GM21515 (cell line): ENCODE data around the gene PLXND1.

Experiments used
- ATAC-seq: cut with Tn5 transposase; IDR thresholded peaks from one replicate; pipeline ENCODE4 v1.9.1; 2021; ENCODE audit not compliant: unreplicated experiment

PLXND1 gene

GRCh38 chr3:129602730-129603560 is 3.5 kb downstream of the PLXND1 start:
- ATAC-seq = no peak

DNA sequence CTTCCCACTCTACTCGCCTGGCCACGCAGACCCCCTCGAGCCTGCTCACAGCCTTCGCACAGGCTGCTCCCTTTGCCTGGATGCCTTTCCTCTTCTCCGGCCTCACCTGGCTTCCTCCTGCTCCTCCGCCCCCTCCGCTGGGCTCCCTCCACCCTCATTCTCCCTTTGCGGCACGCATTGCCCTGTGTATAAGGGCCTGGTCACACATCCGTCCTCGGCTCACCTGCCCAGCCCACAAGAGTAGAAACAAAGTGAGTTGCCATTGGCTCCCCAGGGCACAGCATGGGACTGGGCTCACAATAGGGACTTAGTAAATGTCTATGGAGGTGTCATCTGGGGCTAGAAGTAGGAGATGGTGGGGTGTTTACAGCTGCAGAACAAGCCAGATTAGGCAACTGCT is 4.2 kb downstream of the PLXND1 start:
- ATAC-seq = no peak

DNA sequence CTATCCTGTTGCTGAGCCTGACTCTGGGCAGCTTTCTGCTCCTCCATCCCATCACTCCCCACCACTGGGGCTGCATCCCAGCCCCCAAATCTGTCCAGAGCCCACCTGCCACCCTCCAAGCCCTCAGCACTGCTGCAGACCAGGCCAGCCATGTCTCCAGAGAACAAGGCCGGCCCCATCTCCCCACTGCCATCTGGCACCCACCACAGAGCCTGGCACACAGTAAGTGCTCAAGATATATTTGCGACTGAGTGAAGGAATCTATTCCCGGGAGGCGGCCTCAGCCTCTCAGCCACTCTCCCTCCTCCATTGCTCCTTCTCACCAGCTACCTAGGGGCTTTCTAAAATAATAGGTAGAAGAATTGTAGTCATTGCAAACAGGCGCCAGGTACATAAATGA is 4.8 kb downstream of the PLXND1 start:
- ATAC-seq = no peak

DNA sequence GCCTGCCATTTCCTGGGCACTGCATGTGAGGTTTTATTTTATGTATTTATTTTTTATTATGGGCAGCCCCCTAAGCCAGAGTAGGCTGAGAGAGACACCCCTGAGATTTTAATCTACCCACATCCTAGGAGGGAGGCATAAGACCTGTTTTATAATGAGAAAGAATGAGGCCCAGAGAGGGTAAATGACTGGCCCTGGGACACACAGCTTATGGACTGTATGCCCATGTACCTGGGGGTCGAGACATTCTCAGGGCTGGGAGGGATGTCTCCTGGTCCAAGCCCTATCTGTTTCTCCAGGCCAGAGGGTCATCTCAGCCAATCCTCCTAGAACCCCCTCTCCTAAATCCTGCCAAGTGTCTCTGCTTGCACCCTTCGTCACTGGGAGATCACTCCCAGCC is 6.1 kb downstream of the PLXND1 start:
- ATAC-seq = no peak

DNA sequence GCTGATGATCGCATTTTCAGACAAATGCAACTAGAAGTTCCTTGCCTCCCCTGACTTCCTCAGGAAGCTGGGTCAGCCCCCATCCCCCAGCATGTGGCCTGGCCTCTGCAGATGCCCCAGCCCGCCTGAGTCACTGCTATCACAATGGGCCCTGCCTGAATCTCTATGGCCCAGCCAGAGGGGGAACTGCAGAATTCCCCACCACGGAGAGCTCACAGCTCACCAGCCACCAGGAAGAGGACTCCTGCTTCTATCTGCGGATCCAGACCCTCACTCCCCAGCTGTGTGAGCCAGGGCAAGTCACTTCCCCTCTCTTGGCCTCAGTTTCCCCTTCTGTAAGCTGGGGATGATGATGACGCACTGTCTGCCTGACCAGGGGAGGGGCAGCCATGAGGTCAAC is 6.9 kb downstream of the PLXND1 start:
- no peak for ATAC-seq

DNA sequence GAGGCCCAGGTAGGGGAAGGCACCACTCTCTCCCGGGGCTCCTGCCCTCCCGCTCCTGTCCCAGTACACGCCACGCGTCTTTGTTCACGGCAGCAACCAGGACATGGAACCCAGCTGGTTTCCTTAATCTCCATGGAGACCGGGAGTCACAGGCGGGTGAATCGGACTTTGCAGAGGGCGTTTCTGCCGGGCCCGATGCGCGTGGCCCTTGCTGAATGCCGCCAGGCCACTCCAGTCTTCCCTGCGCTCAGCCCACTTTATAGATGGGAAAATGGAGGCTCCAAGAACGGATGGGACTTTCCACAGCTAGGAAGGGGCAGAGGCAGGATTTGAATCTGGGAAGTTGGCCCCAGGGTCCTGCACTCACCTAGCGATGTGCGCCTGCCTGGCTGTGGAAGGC is 7.4 kb downstream of the PLXND1 start:
- no peak for ATAC-seq

DNA sequence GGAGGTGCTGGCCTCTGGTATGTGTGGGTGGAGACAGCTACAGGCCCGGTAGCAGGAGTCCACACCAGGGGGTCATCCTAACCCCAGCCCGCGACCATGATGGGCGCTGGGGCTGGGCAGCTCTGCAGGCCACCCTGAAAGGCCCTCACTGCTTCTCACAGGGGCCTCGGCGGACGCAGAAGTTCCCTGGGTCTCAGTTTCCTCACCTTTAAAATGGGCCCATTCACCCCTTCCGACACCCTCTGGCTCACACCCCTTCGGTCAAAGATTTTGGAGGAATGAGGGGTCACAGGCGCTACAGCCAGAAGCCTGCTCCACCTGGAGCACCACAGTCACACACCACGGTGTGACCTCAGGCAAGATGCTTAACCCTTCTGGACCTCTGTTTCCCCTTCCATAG is 8.0 kb downstream of the PLXND1 start:
- no peak for ATAC-seq

DNA sequence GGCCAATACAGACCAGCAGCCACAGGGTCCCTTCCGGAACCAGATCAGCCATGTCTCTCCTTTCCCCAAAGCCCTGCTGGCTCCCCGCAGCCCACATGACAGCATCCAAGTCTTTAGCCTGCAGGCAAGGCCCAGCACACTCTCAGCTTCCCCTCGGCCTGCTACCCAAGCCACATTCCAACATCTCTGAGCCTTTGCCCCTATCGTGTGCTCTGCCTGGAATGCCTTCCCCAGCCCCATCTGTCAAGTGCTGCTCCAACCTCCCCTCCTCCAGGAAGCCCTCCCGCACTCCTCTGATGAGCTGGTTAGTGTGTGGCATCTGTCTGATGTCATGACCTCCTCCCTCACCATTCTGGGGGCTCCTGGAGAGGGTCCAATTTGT is 8.5 kb downstream of the PLXND1 start:
- ATAC-seq = no peak

- no peak for ATAC-seq
Observed at GRCh38 chr3:129597087-129597999, 9.1 kb downstream of the PLXND1 start.

DNA sequence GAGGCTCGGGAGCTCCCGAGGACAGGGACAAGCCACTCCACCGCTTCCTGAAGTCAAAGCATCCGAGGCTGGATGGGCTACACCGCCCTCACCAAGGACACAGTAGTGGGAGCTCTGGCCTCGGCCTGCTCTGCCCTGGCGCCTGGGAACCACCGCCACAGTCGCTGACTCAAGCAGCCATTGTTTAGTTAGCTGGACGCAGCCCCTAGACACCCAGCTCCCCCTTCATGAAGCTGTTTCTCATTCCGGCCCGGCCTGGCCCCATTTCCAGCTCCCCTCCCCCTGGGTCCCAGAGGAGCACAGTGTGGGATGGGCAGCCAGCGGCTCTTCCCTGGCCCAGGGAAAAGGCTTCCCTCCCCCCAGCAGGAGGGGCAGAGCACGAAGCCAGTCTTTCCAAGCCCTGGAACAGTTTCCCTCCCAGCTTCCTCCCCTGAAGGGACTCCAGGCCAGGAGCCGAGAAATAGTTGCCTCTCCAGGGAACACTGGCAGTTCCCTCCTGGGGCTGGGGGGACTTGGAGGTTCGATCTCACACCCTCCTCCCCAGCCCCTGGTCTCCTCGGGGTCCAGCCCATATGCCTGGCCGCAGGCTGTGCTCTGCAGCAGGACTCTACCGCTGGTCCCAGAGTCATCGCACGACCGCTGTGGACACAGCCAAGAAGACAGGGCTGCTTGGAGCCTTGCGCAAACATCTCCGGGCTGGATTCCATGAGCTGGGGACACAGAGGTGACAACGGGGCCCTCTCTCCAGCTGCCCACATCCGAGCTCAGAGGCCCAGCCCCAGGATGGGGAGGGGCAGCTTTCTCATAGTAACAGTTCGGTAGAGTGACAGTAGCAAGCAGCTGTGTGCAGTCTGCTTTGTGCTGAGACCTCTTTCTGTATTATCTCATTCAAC is 10.0 kb downstream of the PLXND1 start:
- ATAC-seq = no peak

GRCh38 chr3:129595544-129596193 is 10.8 kb downstream of the PLXND1 start:
- no peak for ATAC-seq

DNA sequence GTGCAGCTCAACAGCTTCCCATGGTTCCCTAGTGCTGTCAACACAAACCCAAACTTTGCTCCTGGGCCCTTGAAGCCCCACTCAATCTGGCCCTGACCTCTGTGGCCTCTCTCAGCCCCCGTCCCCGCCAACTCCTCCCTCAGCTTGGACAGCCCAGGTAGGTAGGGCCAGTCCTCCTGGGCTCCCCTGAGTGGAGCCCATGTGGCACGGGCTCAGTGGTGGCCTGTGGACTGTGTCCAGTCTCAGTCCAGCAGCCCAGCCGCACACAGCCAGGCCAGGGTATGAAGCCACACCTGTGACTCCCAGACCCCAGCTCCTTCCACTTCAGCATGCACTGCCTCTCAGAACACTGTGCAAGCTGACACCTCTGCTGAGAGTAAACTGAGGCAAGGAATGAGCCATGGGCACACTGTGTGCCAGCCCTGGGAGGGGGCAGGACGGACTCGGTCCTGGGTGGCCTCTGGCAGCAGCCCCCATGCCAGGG is 11.5 kb downstream of the PLXND1 start:
- ATAC-seq = no peak

DNA sequence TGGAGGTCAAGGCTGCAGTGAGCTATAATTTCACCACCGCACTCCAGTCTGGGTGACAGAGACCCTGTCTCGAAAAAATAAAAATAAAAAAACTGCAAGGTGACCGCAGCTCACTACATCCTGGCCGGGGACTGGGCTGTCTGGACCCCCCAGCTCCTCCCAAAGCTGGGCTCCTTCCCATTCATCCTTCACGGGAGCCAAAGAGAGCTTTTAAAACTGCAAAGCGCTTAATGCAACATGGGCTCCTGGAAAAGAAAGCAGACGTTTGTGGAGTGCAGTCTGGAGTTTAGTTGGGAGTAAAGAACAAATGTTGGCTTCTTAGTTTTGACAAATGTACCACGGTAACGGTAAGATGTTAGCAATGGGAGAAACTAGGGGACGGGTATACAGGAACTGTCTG is 12.1 kb downstream of the PLXND1 start:
- ATAC-seq = no peak

- ATAC-seq = no peak
Observed at GRCh38 chr3:129593595-129594339, 12.7 kb downstream of the PLXND1 start.

- ATAC-seq = no peak
Observed at GRCh38 chr3:129593230-129593594, 13.3 kb downstream of the PLXND1 start.

GRCh38 chr3:129592381-129593131 is 13.9 kb downstream of the PLXND1 start:
- no peak for ATAC-seq

DNA sequence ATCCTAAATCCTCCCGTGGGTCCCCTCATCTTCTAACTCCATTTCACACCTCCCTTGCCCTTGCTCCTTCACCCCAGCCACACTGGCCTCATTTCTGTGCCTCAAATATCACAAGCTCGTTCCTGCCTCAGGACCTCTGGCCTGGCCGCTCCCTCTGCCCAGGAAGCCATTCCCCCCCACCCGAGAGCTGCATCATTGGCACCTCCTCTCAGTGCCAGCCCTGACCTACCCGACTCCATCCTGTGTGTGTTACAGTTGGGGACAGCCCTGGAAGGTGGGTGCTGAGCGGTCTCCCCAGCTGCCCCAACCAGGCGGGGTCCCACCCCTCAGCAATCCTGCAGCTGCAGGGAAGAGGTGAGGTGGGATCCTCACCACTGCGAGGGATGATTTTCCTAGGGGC is 14.5 kb downstream of the PLXND1 start:
- ATAC-seq = no peak

GRCh38 chr3:129590215-129590614 is 16.3 kb downstream of the PLXND1 start:
- no peak for ATAC-seq

DNA sequence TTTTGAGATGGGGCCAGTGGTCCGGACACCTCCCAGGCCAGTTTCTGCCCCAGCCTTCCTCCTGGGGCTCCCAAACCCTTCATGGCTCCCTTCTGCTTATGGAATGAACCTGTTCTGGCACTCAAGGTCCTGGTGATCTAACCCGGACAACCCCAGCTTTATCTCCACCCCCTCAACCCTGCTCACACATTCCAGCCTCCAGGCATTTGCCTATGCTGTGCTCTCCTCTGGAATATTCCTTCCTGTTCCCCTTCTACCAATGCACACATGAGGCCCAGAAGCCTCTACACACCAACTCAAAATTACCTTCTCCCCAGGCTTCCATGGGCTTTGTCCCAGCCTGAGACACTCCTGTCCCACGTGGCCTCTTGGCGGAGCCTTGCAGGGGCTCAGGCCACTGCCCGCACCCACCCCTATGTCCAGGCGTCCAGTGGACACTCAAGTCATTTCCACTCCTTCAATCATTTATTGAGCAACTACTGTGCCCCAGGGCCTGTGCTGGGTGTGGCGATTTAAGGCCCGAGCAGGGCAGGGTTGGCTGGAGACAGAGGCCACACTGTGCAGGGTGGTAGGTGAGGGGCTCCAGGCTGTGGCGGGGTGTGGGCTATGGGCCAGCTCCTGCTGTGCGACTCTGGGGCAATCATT is 18.8 kb downstream of the PLXND1 start:
- no peak for ATAC-seq
